ENCODE results near the gene MPIG6B.

MPIG6B gene

DNA sequence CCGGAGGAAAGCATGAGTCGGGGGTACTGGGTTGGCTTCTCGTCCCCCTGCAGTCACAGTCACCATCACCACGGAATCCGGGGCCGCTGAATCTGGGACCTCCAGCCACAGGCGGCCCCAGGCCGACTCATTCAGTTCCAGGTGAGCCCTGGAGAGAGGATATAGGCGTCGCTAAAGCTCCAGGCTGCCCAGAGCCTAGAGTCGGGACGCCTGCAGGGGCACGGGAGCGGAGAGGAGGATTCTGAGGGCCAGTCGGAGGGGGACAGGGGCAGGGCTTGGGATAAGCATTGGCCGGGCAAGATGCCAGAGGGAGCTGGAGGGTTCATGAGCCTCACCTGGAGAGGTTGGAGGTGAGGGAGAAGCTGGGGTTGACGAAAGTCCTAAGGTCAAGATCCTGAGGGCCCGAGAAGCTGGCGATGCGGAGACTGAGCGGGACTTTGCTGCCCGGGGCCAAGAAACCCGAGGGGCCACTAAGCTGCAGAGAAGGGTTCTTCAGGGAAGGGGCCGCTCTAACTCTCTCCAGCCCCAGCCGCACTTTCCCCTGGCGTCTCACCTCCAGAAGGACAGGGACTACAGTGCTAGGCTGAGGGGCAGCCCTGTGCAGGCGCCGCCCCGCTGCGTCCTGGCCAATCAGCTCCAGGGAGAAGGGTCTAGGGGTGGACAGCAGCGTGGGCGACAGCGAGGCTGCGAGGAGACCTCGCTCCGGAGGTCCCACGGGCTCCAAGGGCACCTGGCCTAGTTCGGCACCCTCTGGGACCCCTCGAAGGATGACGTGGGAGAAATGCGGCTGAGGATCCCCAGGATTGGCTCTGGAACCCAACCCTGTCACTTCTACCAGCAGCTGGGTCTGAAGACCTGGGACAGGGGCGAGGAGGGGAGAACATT, 43.0 kb downstream of the MPIG6B start:
- Histone ChIP-seq H3K4me3 (replicated peaks; ENCODE audit: insufficient read depth, low read length) (no peak overlapping the region), H3K27ac (replicated peaks) (no peak overlapping the region), H3K27me3 (ENCODE audit: insufficient read depth, poor library complexity, severe bottlenecking) (no peaks in the 10 kb centered on the region)
- no peak for DNase-seq (ENCODE audit: low read depth in 1 of 2, low spot score in 1 of 2)
- no peak for TF ChIP-seq GABPA (IDR thresholded peaks at IDR 0.05; ENCODE audit: low read depth)
- TF ChIP-seq, protein P1, sequence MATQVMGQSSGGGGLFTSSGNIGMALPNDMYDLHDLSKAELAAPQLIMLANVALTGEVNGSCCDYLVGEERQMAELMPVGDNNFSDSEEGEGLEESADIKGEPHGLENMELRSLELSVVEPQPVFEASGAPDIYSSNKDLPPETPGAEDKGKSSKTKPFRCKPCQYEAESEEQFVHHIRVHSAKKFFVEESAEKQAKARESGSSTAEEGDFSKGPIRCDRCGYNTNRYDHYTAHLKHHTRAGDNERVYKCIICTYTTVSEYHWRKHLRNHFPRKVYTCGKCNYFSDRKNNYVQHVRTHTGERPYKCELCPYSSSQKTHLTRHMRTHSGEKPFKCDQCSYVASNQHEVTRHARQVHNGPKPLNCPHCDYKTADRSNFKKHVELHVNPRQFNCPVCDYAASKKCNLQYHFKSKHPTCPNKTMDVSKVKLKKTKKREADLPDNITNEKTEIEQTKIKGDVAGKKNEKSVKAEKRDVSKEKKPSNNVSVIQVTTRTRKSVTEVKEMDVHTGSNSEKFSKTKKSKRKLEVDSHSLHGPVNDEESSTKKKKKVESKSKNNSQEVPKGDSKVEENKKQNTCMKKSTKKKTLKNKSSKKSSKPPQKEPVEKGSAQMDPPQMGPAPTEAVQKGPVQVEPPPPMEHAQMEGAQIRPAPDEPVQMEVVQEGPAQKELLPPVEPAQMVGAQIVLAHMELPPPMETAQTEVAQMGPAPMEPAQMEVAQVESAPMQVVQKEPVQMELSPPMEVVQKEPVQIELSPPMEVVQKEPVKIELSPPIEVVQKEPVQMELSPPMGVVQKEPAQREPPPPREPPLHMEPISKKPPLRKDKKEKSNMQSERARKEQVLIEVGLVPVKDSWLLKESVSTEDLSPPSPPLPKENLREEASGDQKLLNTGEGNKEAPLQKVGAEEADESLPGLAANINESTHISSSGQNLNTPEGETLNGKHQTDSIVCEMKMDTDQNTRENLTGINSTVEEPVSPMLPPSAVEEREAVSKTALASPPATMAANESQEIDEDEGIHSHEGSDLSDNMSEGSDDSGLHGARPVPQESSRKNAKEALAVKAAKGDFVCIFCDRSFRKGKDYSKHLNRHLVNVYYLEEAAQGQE (IDR thresholded peaks at IDR 0.05; ENCODE audit: insufficient replicate concordance, low read depth) = no peak
- TF ChIP-seq POLR2AphosphoS5 (IDR thresholded peaks at IDR 0.05; ENCODE audit: low read depth) = no peak
- TF ChIP-seq SPI1 (IDR thresholded peaks at IDR 0.05; ENCODE audit: borderline replicate concordance, low read depth) = no peak
- TF ChIP-seq, protein P2, sequence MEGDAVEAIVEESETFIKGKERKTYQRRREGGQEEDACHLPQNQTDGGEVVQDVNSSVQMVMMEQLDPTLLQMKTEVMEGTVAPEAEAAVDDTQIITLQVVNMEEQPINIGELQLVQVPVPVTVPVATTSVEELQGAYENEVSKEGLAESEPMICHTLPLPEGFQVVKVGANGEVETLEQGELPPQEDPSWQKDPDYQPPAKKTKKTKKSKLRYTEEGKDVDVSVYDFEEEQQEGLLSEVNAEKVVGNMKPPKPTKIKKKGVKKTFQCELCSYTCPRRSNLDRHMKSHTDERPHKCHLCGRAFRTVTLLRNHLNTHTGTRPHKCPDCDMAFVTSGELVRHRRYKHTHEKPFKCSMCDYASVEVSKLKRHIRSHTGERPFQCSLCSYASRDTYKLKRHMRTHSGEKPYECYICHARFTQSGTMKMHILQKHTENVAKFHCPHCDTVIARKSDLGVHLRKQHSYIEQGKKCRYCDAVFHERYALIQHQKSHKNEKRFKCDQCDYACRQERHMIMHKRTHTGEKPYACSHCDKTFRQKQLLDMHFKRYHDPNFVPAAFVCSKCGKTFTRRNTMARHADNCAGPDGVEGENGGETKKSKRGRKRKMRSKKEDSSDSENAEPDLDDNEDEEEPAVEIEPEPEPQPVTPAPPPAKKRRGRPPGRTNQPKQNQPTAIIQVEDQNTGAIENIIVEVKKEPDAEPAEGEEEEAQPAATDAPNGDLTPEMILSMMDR (IDR thresholded peaks at IDR 0.05; ENCODE audit: insufficient read depth, low read length) = no peak

DNA sequence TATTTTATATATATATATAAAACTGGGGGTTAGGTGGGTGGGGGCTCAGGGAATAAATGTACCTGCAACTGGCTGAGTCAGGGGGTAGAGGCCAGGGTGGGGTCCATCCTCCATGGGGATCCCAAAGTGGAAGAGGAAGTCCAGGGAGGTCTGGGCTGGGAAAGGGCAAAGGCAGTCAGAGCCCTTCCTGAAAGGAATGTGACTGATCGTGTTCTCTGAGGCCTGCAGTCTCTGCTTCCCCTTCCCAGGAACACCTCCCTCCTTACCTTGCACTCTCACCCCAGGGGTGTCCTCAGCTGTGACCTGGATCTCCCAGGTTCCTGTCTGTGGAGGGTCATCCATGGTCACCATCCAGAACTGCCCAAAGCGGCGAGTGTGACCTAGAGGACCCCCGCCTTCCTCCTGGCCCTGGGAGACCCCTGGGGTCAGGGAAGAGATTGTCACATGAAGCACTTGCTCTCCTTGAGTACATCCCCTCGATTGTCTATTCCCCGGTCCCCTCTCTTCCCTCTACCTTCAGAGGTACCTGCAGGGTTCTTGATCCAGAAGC, 44.0 kb downstream of the MPIG6B start:
- TF ChIP-seq SPI1 (IDR thresholded peaks at IDR 0.05; ENCODE audit: borderline replicate concordance, low read depth) (no peak), GABPA (IDR thresholded peaks at IDR 0.05; ENCODE audit: low read depth) (no peak), POLR2AphosphoS5 (IDR thresholded peaks at IDR 0.05; ENCODE audit: low read depth) (no peak)
- TF ChIP-seq, protein P1 (IDR thresholded peaks at IDR 0.05; ENCODE audit: insufficient replicate concordance, low read depth) = no peak
- TF ChIP-seq, protein P2 (IDR thresholded peaks at IDR 0.05; ENCODE audit: insufficient read depth, low read length) = no peak
- H3K27me3 ChIP-seq (ENCODE audit: insufficient read depth, poor library complexity, severe bottlenecking) = no peaks in the 10 kb centered on the region
- no peak for DNase-seq (ENCODE audit: low read depth in 1 of 2, low spot score in 1 of 2)
- no peak overlapping the region for H3K27ac ChIP-seq (replicated peaks)
- H3K4me3 ChIP-seq (replicated peaks; ENCODE audit: insufficient read depth, low read length) = no peak overlapping the region

DNA sequence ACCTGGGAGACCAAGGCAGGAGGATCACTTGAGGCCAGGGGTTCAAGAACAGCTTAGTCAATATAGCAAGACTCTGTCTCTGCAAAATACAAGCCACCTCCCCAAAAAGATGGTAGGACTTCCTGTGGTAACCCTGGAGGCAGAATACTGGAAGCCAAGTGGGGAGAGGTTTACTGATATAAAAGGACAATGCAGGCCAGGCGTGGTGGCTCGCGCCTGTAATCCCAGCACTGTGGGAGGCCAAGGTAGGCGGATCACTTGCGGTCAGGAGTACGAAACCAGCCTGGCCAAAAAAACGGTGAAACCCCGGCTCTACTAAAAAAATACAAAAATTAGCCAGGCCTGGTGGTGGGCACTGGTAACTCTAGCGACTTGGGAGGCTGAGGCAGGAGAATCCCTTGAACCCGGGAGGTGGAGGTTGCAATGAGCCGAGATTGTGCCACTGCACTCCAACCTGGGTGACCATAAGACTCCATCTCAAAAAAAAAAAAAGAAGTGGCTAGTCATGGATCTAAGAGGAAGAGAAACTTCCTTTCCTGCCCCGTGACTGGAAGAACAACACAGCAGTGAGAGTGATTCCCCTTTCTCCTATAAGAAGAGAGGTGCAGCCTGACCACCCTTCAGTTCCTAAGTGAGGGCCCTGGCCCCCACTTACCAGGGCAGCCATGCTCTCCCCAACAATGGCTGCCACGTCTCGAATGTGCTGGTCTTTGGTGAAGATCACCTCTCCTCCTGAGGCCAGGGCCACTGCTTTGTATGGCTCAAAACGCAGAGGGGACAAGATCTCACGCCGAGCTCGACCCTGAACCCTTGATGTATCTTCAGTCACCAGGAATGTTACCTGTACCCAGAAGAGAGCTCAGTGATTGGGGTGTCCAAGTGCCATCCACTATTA, 45.4 kb downstream of the MPIG6B start:
- DNase-seq (ENCODE audit: low read depth in 1 of 2, low spot score in 1 of 2) = peak; percentile 14 to 45
- no peaks in the 10 kb centered on the region for H3K27me3 ChIP-seq (ENCODE audit: insufficient read depth, poor library complexity, severe bottlenecking)
- no peak overlapping the region for H3K4me3 ChIP-seq (replicated peaks; ENCODE audit: insufficient read depth, low read length)
- H3K27ac ChIP-seq (replicated peaks) = peak overlapping the region; percentile 41
- TF ChIP-seq SPI1 (IDR thresholded peaks at IDR 0.05; ENCODE audit: borderline replicate concordance, low read depth) = peak; percentile 57; the same call in 1 of the 2 replicates
- TF ChIP-seq, protein P2 (IDR thresholded peaks at IDR 0.05; ENCODE audit: insufficient read depth, low read length) = no peak

Data from HL-60 (cell line).